ENCODE data around the gene BRF1.

Gene BRF1

DNA sequence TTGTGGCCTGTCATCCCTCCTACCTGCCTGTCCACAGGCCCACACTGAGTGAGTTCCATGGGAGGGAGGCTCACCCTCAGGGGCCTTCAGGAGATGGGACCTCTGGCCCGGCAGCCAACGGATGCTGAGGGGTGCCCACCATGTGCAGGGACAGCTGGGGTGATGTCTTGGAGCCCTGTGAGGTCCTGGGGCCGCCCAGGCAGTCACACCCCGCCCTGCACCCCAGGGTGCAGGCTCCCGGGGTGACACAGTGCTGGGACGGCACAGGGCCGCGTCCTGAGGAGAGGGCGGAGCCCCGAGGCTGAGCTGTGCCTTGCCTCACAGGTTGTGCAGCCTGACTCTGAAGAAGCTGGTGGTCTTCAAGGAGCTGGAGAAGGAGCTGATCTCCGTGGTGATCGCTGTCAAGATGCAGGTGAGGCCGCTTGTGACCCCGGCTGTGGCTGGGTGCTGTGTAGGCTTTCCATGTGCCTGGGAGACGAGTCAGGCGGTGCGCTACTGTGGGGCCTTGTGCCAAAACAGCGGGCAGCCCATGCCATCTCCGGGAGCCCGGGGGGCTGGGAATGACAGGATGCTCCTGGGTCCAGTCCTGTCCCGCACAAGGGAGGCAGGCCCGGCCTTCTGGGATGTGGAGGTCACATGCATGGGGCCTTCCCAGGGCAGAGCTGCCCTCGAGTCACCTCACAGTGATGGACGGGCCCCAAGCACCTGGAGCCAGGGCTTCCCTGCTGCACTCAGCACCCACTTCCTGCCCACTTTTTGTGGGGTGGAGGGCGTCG, 47.6 kb upstream of the BRF1 start:
- Histone ChIP-seq H3K36me3 (ENCODE audit: control insufficient read depth, low read length) (no peaks in the 10 kb centered on the region), H3K27ac (ENCODE audit: low read depth, low read length) (no peak overlapping the region), H3K9me3 (ENCODE audit: control insufficient read depth, insufficient read depth, low read length) (no peaks in the 10 kb centered on the region), H4K20me1 (ENCODE audit: control insufficient read depth, insufficient read depth, low read depth, low read length) (no peaks in the 10 kb centered on the region), H3K27me3 (ENCODE audit: control insufficient read depth, low read length) (no peaks in the 10 kb centered on the region), H3K4me2 (ENCODE audit: low read length) (no peak overlapping the region), H3K4me1 (ENCODE audit: control insufficient read depth, low read length) (no peaks in the 10 kb centered on the region; the same call in 1 of the 2 replicates), H3F3A (ENCODE audit: control insufficient read depth, insufficient read depth) (no peaks in the 10 kb centered on the region), H3K9me2 (replicated peaks; ENCODE audit: control insufficient read depth, low read length) (no peaks in the 10 kb centered on the region), H3K79me2 (ENCODE audit: control insufficient read depth, low read length) (no peaks in the 10 kb centered on the region), H3K4me3 (ENCODE audit: low read length) (no peak overlapping the region)
- TF ChIP-seq EZH2phosphoT487 (IDR thresholded peaks at IDR 0.05; ENCODE audit: borderline replicate concordance, low read length), result no peak
- TF ChIP-seq, protein P1, sequence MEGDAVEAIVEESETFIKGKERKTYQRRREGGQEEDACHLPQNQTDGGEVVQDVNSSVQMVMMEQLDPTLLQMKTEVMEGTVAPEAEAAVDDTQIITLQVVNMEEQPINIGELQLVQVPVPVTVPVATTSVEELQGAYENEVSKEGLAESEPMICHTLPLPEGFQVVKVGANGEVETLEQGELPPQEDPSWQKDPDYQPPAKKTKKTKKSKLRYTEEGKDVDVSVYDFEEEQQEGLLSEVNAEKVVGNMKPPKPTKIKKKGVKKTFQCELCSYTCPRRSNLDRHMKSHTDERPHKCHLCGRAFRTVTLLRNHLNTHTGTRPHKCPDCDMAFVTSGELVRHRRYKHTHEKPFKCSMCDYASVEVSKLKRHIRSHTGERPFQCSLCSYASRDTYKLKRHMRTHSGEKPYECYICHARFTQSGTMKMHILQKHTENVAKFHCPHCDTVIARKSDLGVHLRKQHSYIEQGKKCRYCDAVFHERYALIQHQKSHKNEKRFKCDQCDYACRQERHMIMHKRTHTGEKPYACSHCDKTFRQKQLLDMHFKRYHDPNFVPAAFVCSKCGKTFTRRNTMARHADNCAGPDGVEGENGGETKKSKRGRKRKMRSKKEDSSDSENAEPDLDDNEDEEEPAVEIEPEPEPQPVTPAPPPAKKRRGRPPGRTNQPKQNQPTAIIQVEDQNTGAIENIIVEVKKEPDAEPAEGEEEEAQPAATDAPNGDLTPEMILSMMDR (IDR thresholded peaks at IDR 0.05; ENCODE audit: low read depth, low read length, poor library complexity, severe bottlenecking), result no peak

DNA sequence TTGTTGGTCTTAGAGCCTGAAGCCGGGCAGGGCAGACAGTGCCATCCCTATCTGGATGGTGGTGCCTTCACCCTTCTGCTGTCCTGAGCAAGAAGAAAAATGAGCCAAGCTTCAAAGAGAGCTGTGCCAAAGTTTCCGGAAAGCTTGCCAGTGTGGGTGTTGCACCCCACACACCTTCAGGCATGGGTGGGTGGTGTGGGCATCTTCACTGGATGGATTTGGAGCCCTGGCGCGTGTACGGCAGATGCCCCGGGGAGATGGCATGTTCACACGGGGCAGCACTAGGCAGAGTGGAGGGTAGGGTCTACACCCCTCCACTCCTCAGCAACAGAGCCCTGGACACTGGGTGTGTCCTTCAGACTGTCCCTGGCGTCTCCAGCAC, 46.8 kb upstream of the BRF1 start:
- TF ChIP-seq EZH2phosphoT487 (IDR thresholded peaks at IDR 0.05; ENCODE audit: borderline replicate concordance, low read length), result no peak
- TF ChIP-seq, protein P1 (IDR thresholded peaks at IDR 0.05; ENCODE audit: low read depth, low read length, poor library complexity, severe bottlenecking), result no peak
- H3K36me3 ChIP-seq (ENCODE audit: control insufficient read depth, low read length), result no peaks in the 10 kb centered on the region
- no peak overlapping the region for H3K4me3 ChIP-seq (ENCODE audit: low read length)
- H3K27ac ChIP-seq (ENCODE audit: low read depth, low read length), result no peak overlapping the region
- no peaks in the 10 kb centered on the region for H3K79me2 ChIP-seq (ENCODE audit: control insufficient read depth, low read length)
- no peaks in the 10 kb centered on the region for H3K27me3 ChIP-seq (ENCODE audit: control insufficient read depth, low read length)
- H3K4me2 ChIP-seq (ENCODE audit: low read length), result no peak overlapping the region
- H4K20me1 ChIP-seq (ENCODE audit: control insufficient read depth, insufficient read depth, low read depth, low read length), result no peaks in the 10 kb centered on the region
- H3K4me1 ChIP-seq (ENCODE audit: control insufficient read depth, low read length), result no peaks in the 10 kb centered on the region; the same call in 1 of the 2 replicates
- no peaks in the 10 kb centered on the region for H3K9me3 ChIP-seq (ENCODE audit: control insufficient read depth, insufficient read depth, low read length)
- no peaks in the 10 kb centered on the region for H3K9me2 ChIP-seq (replicated peaks; ENCODE audit: control insufficient read depth, low read length)
- no peaks in the 10 kb centered on the region for H3F3A ChIP-seq (ENCODE audit: control insufficient read depth, insufficient read depth)

DNA sequence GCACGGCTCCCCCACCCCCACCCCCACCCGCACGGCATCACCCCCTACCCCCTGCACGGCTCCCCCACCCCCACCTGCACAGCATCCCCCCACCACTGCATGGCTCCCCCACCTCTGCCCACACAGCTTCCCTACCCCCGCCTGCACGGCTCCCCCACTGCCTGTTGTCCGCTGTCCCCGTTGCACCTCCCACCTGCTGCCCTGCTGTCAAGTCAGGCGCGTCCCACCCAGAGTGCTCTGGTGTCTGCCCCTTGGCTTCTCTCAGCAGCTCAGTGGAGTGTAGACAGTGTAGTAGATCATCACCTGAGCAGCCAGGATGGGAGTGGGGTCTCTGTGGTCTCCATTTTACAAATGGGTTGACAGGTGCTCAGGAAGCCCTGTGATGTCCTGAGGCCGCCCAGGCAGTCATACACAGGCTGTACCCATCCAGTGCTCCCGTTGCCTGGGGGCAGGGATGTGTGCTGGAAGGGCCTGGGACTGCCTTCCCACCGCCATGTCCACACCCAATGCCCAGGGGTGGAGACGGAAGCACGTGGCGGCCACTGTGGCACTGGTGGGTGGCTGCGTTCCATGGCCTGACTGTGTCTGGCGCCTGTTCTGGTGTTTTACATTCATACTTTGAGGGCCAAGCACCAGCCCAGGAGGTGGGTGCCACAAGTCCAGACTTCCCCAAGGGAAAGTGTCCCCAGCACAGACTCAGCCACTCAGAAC, 46.2 kb upstream of the BRF1 start:
- Histone ChIP-seq H3K9me2 (replicated peaks; ENCODE audit: control insufficient read depth, low read length) (no peaks in the 10 kb centered on the region), H3K79me2 (ENCODE audit: control insufficient read depth, low read length) (no peaks in the 10 kb centered on the region), H3K27me3 (ENCODE audit: control insufficient read depth, low read length) (no peaks in the 10 kb centered on the region), H3K27ac (ENCODE audit: low read depth, low read length) (no peak overlapping the region), H3K9me3 (ENCODE audit: control insufficient read depth, insufficient read depth, low read length) (no peaks in the 10 kb centered on the region), H3K4me3 (ENCODE audit: low read length) (no peak overlapping the region), H3K4me2 (ENCODE audit: low read length) (no peak overlapping the region), H3F3A (ENCODE audit: control insufficient read depth, insufficient read depth) (no peaks in the 10 kb centered on the region), H3K4me1 (ENCODE audit: control insufficient read depth, low read length) (no peaks in the 10 kb centered on the region), H4K20me1 (ENCODE audit: control insufficient read depth, insufficient read depth, low read depth, low read length) (no peaks in the 10 kb centered on the region), H3K36me3 (ENCODE audit: control insufficient read depth, low read length) (no peaks in the 10 kb centered on the region)
- no peak for TF ChIP-seq EZH2phosphoT487 (IDR thresholded peaks at IDR 0.05; ENCODE audit: borderline replicate concordance, low read length)
- TF ChIP-seq, protein P1 (IDR thresholded peaks at IDR 0.05; ENCODE audit: low read depth, low read length, poor library complexity, severe bottlenecking), result no peak

Measured in DOHH2 (cell line).